Lower leg skin (tissue), 3 donors: Measurements from ENCODE around the gene SLC9A2.

Source experiments
- POLR2A ChIP-seq, 2 donors: fragments of 450-650 bp; IDR thresholded peaks; one replicate each; pipeline ENCODE4 v1.6.1; 2016 to 2017; ENCODE audit warnings: antibody characterized with exemption in 2 of 2, mild to moderate bottlenecking in 1 of 2, moderate library complexity in 1 of 2
- TF ChIP-seq, protein P1 (sequence below), 3 donors: fragments of 450-650 bp; IDR thresholded peaks; one replicate each; pipeline ENCODE4 v1.5.1; 2016; ENCODE audit warnings: antibody characterized with exemption in 3 of 3, mild to moderate bottlenecking in 3 of 3, moderate library complexity in 2 of 3

DNA sequence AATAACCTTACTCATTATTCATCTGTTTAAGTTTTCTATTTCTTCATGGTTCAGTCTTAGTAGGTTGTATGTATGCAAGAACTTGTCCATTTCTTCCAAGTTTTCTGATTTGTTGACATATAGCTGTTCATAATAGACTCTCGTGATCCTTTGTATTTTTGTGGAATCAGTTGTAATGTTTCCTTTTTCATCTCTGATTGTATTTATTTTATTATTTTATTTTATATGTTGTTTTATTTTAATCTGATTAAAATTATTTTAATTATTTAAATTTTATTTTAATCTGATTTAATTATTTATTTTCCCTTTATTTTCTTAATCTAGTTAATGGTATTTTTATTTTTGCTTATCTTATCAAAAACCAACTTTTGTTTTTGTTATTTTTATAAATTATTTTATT, 43.5 kb upstream of the SLC9A2 start:
- TF ChIP-seq POLR2A (IDR thresholded peaks at IDR 0.05): no peak
- TF ChIP-seq, protein P1, sequence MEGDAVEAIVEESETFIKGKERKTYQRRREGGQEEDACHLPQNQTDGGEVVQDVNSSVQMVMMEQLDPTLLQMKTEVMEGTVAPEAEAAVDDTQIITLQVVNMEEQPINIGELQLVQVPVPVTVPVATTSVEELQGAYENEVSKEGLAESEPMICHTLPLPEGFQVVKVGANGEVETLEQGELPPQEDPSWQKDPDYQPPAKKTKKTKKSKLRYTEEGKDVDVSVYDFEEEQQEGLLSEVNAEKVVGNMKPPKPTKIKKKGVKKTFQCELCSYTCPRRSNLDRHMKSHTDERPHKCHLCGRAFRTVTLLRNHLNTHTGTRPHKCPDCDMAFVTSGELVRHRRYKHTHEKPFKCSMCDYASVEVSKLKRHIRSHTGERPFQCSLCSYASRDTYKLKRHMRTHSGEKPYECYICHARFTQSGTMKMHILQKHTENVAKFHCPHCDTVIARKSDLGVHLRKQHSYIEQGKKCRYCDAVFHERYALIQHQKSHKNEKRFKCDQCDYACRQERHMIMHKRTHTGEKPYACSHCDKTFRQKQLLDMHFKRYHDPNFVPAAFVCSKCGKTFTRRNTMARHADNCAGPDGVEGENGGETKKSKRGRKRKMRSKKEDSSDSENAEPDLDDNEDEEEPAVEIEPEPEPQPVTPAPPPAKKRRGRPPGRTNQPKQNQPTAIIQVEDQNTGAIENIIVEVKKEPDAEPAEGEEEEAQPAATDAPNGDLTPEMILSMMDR (IDR thresholded peaks at IDR 0.05): no peak
